ENCODE results near the gene C13orf42. TPM values are rescaled to one million over a fixed set of nuclear protein-coding genes. Genes with fewer than 3 reads are reported as not detected.

C13orf42 gene
- total RNA-seq, 1 experiment from 2014 or later, result not detected

DNA sequence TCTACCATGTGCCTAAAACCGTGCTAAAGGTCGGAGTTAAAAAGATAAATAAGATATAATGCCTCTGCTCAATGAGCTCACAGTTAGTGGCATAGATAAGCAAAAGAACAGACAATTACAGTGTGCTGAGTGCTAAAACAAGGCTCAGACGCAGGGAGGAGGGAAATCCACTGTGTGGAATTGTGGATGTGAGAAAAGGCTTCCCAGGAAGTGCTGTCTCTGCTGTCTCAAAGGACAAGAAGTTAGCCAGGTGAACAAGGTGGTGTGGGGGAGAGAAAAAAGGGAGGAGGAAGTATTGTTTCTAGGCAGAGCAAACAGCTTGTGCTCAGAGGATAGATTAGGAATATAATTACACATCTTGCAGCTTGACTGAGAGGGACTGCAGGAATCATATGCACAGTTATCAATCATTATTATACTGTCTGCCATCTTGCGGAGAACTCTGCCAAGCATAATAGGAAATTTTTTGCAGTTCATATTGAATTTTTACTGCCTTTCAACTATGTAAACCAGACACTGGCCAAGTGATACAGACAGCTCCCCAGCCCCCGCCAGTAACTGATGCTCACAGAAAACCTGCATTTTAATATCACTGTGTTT is 9.3 kb downstream of the C13orf42 start:
- Histone ChIP-seq H4K20me1 (ENCODE audit: insufficient read depth) (no peaks in the 10 kb centered on the region), H3K79me2 (ENCODE audit: insufficient read depth, low read length) (no peaks in the 10 kb centered on the region), H2AFZ (ENCODE audit: low read depth, low read length, poor library complexity, severe bottlenecking) (no peak overlapping the region), H3K27me3 (ENCODE audit: insufficient read depth, low read length) (no peaks in the 10 kb centered on the region), H3K9me2 (ENCODE audit: insufficient read depth) (no peaks in the 10 kb centered on the region), H3K9ac (ENCODE audit: low read length) (no peak overlapping the region), H3K27ac (ENCODE audit: low read depth, low read length) (no peak overlapping the region), H3K4me1 (ENCODE audit: control insufficient read depth in 1 of 2, insufficient read depth in 2 of 2, low read length in 2 of 2) (no peaks in the 10 kb centered on the region), H3K4me3 (replicated peaks in 1 of 2; ENCODE audit: low read depth in 1 of 2, low read length in 2 of 2) (no peak overlapping the region), H3K4me2 (ENCODE audit: low read length) (no peak overlapping the region), H3K36me3 (ENCODE audit: control insufficient read depth in 1 of 2, insufficient read depth in 2 of 2, low read length in 2 of 2) (no peaks in the 10 kb centered on the region), H3K9me3 (ENCODE audit: control insufficient read depth in 1 of 2, insufficient read depth in 1 of 2, low read depth in 1 of 2, low read length in 2 of 2) (no peaks in the 10 kb centered on the region)
- no TSS peak for BruUV-seq (replicated peaks)
- CTCF ChIA-PET, result no interaction called here
- DNase-seq (ENCODE audit: low read depth, low spot score) (no peak), ATAC-seq (no peak)
- TF ChIP-seq CBX3 (IDR thresholded peaks at IDR 0.05; ENCODE audit: low read depth) (no peak), ZFX (IDR thresholded peaks at IDR 0.05) (no peak), EZH2phosphoT487 (IDR thresholded peaks at IDR 0.05; ENCODE audit: borderline replicate concordance) (no peak), POLR2AphosphoS5 (IDR thresholded peaks at IDR 0.05; ENCODE audit: low read depth, low read length) (no peak), TCF7L2 (IDR thresholded peaks at IDR 0.05; ENCODE audit: borderline replicate concordance, extremely low read depth, insufficient read depth, insufficient read length) (no peak), RAD21 (IDR thresholded peaks at IDR 0.05; ENCODE audit: low read depth) (no peak), EZH2 (IDR thresholded peaks at IDR 0.05) (no peak)
- intact Hi-C loops (cut with micrococcal nuclease), result no loop called here
- POLR2A ChIA-PET, result no interaction called here
- RAD21 ChIA-PET (ENCODE audit: low non-redundant PET in 1 of 2, low total read pairs in 2 of 2, uncharacterized antibody in 2 of 2, unreplicated experiment in 2 of 2), result no interaction called here

DNA sequence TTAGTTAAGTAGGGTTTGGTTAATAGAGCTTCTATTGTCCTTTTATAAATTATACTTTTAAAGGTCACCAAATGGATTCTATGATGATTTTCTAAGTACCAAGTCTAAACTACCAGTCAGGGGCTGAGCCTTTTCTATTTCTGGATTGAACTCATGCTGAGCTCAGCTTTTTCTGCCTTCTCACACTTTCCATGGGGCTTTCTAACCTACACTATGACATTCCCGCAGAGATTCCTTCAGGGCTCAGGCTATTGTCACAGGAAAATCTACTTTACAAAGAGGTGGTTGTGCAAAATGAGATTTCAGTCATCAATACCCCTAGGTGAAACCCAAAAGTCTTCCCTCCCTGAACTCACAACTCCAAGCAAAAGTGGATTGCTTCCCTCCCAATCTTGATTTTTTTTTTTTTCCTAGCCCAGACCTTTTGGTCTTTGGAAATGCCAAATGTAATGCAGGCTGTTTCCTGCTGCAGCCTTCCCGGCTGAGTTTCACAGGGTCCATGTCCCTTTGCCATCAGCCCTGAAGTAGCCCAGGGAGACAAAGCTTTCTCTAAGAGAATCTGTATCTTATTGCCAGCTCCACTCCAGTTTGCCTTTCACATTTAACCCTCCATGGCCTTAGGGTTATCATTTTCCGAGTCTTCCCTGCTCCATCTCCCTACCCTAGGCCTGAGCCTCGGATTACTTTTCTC is 13.6 kb downstream of the C13orf42 start:
- DNase-seq (ENCODE audit: low read depth, low spot score) (no peak), ATAC-seq (no peak)
- Histone ChIP-seq H3K4me3 (replicated peaks in 1 of 2; ENCODE audit: low read depth in 1 of 2, low read length in 2 of 2) (no peak overlapping the region), H3K4me1 (ENCODE audit: control insufficient read depth in 1 of 2, insufficient read depth in 2 of 2, low read length in 2 of 2) (no peaks in the 10 kb centered on the region), H3K9me2 (ENCODE audit: insufficient read depth) (no peaks in the 10 kb centered on the region), H3K9ac (ENCODE audit: low read length) (no peak overlapping the region), H3K27ac (ENCODE audit: low read depth, low read length) (no peak overlapping the region), H4K20me1 (ENCODE audit: insufficient read depth) (no peaks in the 10 kb centered on the region), H3K36me3 (ENCODE audit: control insufficient read depth in 1 of 2, insufficient read depth in 2 of 2, low read length in 2 of 2) (no peaks in the 10 kb centered on the region), H3K27me3 (ENCODE audit: insufficient read depth, low read length) (no peaks in the 10 kb centered on the region), H3K79me2 (ENCODE audit: insufficient read depth, low read length) (no peaks in the 10 kb centered on the region), H3K9me3 (ENCODE audit: control insufficient read depth in 1 of 2, insufficient read depth in 1 of 2, low read depth in 1 of 2, low read length in 2 of 2) (no peaks in the 10 kb centered on the region), H3K4me2 (ENCODE audit: low read length) (no peak overlapping the region), H2AFZ (ENCODE audit: low read depth, low read length, poor library complexity, severe bottlenecking) (no peak overlapping the region)
- ChIA-PET POLR2A (no interaction called here), CTCF (interaction anchor here (1.2 kb wide), 2 partner anchors 24 to 28 kb away, joined by 3 read pairs; no protein-coding TSS in a partner anchor), RAD21 (ENCODE audit: low non-redundant PET in 1 of 2, low total read pairs in 2 of 2, uncharacterized antibody in 2 of 2, unreplicated experiment in 2 of 2) (no interaction called here)
- intact Hi-C loops (cut with micrococcal nuclease), result no loop called here
- BruUV-seq (replicated peaks), result no TSS peak
- TF ChIP-seq SIN3A (IDR thresholded peaks at IDR 0.05; ENCODE audit: low read depth), result no peak
- TF ChIP-seq TCF7L2 (IDR thresholded peaks at IDR 0.05; ENCODE audit: borderline replicate concordance, extremely low read depth, insufficient read depth, insufficient read length), result no peak
- no peak for TF ChIP-seq RAD21 (IDR thresholded peaks at IDR 0.05; ENCODE audit: low read depth)
- TF ChIP-seq SP1 (IDR thresholded peaks at IDR 0.05; ENCODE audit: low read depth), result no peak
- TF ChIP-seq ZFX (IDR thresholded peaks at IDR 0.05), result no peak
- TF ChIP-seq, protein P1, sequence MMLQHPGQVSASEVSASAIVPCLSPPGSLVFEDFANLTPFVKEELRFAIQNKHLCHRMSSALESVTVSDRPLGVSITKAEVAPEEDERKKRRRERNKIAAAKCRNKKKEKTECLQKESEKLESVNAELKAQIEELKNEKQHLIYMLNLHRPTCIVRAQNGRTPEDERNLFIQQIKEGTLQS (IDR thresholded peaks at IDR 0.05), result no peak
- no peak for TF ChIP-seq POLR2AphosphoS5 (IDR thresholded peaks at IDR 0.05; ENCODE audit: low read depth, low read length)
- TF ChIP-seq EZH2 (IDR thresholded peaks at IDR 0.05), result no peak
- no peak for TF ChIP-seq POLR2A (IDR thresholded peaks at IDR 0.05; ENCODE audit: borderline replicate concordance, extremely low read depth, insufficient read depth, insufficient read length)
- TF ChIP-seq, protein P2, sequence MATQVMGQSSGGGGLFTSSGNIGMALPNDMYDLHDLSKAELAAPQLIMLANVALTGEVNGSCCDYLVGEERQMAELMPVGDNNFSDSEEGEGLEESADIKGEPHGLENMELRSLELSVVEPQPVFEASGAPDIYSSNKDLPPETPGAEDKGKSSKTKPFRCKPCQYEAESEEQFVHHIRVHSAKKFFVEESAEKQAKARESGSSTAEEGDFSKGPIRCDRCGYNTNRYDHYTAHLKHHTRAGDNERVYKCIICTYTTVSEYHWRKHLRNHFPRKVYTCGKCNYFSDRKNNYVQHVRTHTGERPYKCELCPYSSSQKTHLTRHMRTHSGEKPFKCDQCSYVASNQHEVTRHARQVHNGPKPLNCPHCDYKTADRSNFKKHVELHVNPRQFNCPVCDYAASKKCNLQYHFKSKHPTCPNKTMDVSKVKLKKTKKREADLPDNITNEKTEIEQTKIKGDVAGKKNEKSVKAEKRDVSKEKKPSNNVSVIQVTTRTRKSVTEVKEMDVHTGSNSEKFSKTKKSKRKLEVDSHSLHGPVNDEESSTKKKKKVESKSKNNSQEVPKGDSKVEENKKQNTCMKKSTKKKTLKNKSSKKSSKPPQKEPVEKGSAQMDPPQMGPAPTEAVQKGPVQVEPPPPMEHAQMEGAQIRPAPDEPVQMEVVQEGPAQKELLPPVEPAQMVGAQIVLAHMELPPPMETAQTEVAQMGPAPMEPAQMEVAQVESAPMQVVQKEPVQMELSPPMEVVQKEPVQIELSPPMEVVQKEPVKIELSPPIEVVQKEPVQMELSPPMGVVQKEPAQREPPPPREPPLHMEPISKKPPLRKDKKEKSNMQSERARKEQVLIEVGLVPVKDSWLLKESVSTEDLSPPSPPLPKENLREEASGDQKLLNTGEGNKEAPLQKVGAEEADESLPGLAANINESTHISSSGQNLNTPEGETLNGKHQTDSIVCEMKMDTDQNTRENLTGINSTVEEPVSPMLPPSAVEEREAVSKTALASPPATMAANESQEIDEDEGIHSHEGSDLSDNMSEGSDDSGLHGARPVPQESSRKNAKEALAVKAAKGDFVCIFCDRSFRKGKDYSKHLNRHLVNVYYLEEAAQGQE (IDR thresholded peaks at IDR 0.05; ENCODE audit: low read depth), result no peak
- TF ChIP-seq CBX3 (IDR thresholded peaks at IDR 0.05; ENCODE audit: low read depth), result no peak
- no peak for TF ChIP-seq EZH2phosphoT487 (IDR thresholded peaks at IDR 0.05; ENCODE audit: borderline replicate concordance)
- TF ChIP-seq, protein P3, sequence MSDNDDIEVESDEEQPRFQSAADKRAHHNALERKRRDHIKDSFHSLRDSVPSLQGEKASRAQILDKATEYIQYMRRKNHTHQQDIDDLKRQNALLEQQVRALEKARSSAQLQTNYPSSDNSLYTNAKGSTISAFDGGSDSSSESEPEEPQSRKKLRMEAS (IDR thresholded peaks at IDR 0.05), result no peak
- no peak for TF ChIP-seq CEBPB (IDR thresholded peaks at IDR 0.05; ENCODE audit: low read depth)
